Astrocyte of the cerebellum (primary cell): Measurements from ENCODE around the gene KLHL36.

Experiments used
- DNase-seq: peaks from one replicate; pipeline ENCODE4 v3.0.0-alpha.2; 2011; ENCODE audit warnings: low read depth
- H3K4me3 ChIP-seq: 2 replicates; pipeline ENCODE4 v1.5.1; 2011; ENCODE audit warnings: mild to moderate bottlenecking, low read depth, low read length, moderate library complexity
- CTCF ChIP-seq: IDR thresholded peaks from 2 replicates; pipeline ENCODE4 v1.5.1; 2012; ENCODE audit warnings: low read length, low read depth, moderate library complexity, mild to moderate bottlenecking; ENCODE audit errors: missing control alignments
- in situ Hi-C: cut with HindIII; loops from 2 replicates; pipeline ENCODE4 v1.10.0; 2017; ENCODE audit warnings: low sequenced_read_pairs

KLHL36 gene

GRCh38 chr16:84709609-84710008 lies 61.3 kb downstream of the KLHL36 start:
- TF ChIP-seq CTCF, result no peak
- no peak overlapping the region for H3K4me3 ChIP-seq
- in situ Hi-C loops, result no loop called here
- DNase-seq, result no peak

- DNase-seq, result no peak
- TF ChIP-seq CTCF, result no peak
- in situ Hi-C loops, result no loop called here
- no peak overlapping the region for H3K4me3 ChIP-seq
Measured at GRCh38 chr16:84710686-84711085, 62.4 kb downstream of the KLHL36 start.
